ENCODE results near the gene TENT5C.

DNA sequence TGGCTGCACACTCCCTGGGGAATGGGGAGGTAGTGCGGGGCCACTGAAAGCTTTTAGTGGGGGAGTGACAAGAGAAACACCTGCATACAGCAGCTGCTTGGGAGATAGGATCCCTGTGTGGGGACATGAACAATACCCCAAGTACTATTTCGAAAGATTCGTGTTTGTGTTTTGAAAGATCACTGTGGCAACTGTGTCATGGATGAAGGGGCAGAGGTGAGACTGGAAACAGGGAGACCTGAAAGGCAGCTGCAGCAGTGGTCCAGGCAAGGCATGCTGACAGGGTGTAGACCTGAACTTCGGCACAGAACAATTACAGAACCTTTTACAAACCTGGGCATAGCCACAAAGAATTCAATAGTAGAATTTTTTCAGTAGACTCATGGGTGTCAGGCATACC lies 32.9 kb downstream of the TENT5C start:
- TF ChIP-seq CTCF (conservative IDR thresholded peaks at IDR 0.05 in 1 of 2, IDR thresholded peaks at IDR 0.05 in 1 of 2; ENCODE audit: extremely low read depth in 1 of 2, insufficient read depth in 1 of 2, low read depth in 1 of 2, low read length in 2 of 2): no peak
- no peak for TF ChIP-seq EZH2 (IDR thresholded peaks at IDR 0.05; ENCODE audit: borderline replicate concordance, low read length)

Data from mammary epithelial cell (primary cell).